Measurements from ENCODE around the gene KLK8. TPM values are rescaled to one million over a fixed set of nuclear protein-coding genes. Genes with fewer than 3 reads are reported as not detected.
"Not testable (repeated sequence)": the region's sequence is repeated elsewhere in the genome, so short reads cannot be mapped to it uniquely, and the experiment has no call there.

Gene KLK8
- polyA plus RNA-seq, 1 of the 3 experiments (the other 2 are of a cell fraction) = not detected

GRCh38 chr19:50992666-50993035 lies 8.8 kb downstream of the KLK8 start:
- Histone ChIP-seq H3K9me3 (no peaks in the 10 kb centered on the region), H3K4me2 (no peak overlapping the region), H3K36me3 (replicated peaks in 1 of 2; ENCODE audit: control insufficient read depth in 1 of 2, insufficient read depth in 2 of 2, low read length in 1 of 2) (no peaks in the 10 kb centered on the region), H3K27ac (ENCODE audit: low read depth in 2 of 2, low read length in 1 of 2) (no peak overlapping the region), H3K4me1 (ENCODE audit: control insufficient read depth in 1 of 2, insufficient read depth in 2 of 2, low read depth in 1 of 2, low read length in 1 of 2) (no peaks in the 10 kb centered on the region), H3K9me2 (no peaks in the 10 kb centered on the region), H3K4me3 (ENCODE audit: low read depth in 2 of 2, low read length in 1 of 2) (no peak overlapping the region), H3K79me2 (ENCODE audit: insufficient read depth) (no peaks in the 10 kb centered on the region), H3K9ac (no peak overlapping the region), H3K27me3 (ENCODE audit: insufficient read depth) (peaks cover 9% of the 10 kb centered on the region; the same call in 1 of the 2 replicates), H3F3A (replicated peaks; ENCODE audit: insufficient read depth) (no peaks in the 10 kb centered on the region), H2AFZ (ENCODE audit: low read depth) (no peak overlapping the region), H4K20me1 (ENCODE audit: insufficient read depth) (no peaks in the 10 kb centered on the region)
- POLR2A ChIA-PET = no interaction called here
- TF ChIP-seq MEF2A (IDR thresholded peaks at IDR 0.05; ENCODE audit: borderline replicate concordance, low read depth) (no peak), RFX5 (IDR thresholded peaks at IDR 0.05; ENCODE audit: low read length) (no peak), REST (IDR thresholded peaks at IDR 0.05; ENCODE audit: low read depth, low read length) (no peak), NRF1 (IDR thresholded peaks at IDR 0.05; ENCODE audit: low read depth, low read length) (no peak), TEAD4 (IDR thresholded peaks at IDR 0.05; ENCODE audit: borderline replicate concordance, insufficient read depth) (no peak), FOSL2 (IDR thresholded peaks at IDR 0.05; ENCODE audit: borderline replicate concordance, low read depth) (no peak)
- no peak for DNase-seq
- 0% methylated on average over 2 of the region's 2 CpGs for WGBS (ENCODE audit: low lambda C conversion rate)
- CTCF ChIA-PET = no interaction called here

GRCh38 chr19:50984416-50984815 lies 17.0 kb downstream of the KLK8 start:
- H3K79me2 ChIP-seq (ENCODE audit: insufficient read depth); H3K9ac ChIP-seq; H3F3A ChIP-seq (replicated peaks; ENCODE audit: insufficient read depth); H3K36me3 ChIP-seq (replicated peaks in 1 of 2; ENCODE audit: control insufficient read depth in 1 of 2, insufficient read depth in 2 of 2, low read length in 1 of 2); DNase-seq; H3K27ac ChIP-seq (ENCODE audit: low read depth in 2 of 2, low read length in 1 of 2); CTCF ChIA-PET; H2AFZ ChIP-seq (ENCODE audit: low read depth); H3K27me3 ChIP-seq (ENCODE audit: insufficient read depth); H4K20me1 ChIP-seq (ENCODE audit: insufficient read depth); H3K4me1 ChIP-seq (ENCODE audit: control insufficient read depth in 1 of 2, insufficient read depth in 2 of 2, low read depth in 1 of 2, low read length in 1 of 2); H3K4me2 ChIP-seq; H3K9me3 ChIP-seq; H3K9me2 ChIP-seq; POLR2A ChIA-PET; H3K4me3 ChIP-seq (ENCODE audit: low read depth in 2 of 2, low read length in 1 of 2): not testable (repeated sequence)
- 18% methylated on average over 14 of the region's 14 CpGs for WGBS (ENCODE audit: low lambda C conversion rate)

- ChIA-PET POLR2A (no interaction called here), CTCF (no interaction called here)
- 11% methylated on average over 28 of the region's 28 CpGs for WGBS (ENCODE audit: low lambda C conversion rate)
- H3K9me3 ChIP-seq = no peaks in the 10 kb centered on the region
- no peaks in the 10 kb centered on the region for H3K4me1 ChIP-seq (ENCODE audit: control insufficient read depth in 1 of 2, insufficient read depth in 2 of 2, low read depth in 1 of 2, low read length in 1 of 2)
- no peak for DNase-seq
- H3F3A ChIP-seq (replicated peaks; ENCODE audit: insufficient read depth) = no peaks in the 10 kb centered on the region
- H3K4me3 ChIP-seq (ENCODE audit: low read depth in 2 of 2, low read length in 1 of 2) = no peak within 1 kb of the TSS
- H3K79me2 ChIP-seq (ENCODE audit: insufficient read depth) = no peaks in the 10 kb centered on the region
- no peaks in the 10 kb centered on the region for H3K36me3 ChIP-seq (replicated peaks in 1 of 2; ENCODE audit: control insufficient read depth in 1 of 2, insufficient read depth in 2 of 2, low read length in 1 of 2)
- H3K9ac ChIP-seq = no peak within 1 kb of the TSS
- H2AFZ ChIP-seq (ENCODE audit: low read depth) = no peak within 1 kb of the TSS
- H3K4me2 ChIP-seq = no peak within 1 kb of the TSS
- H3K27me3 ChIP-seq (ENCODE audit: insufficient read depth) = no peaks in the 10 kb centered on the region; the same call in 1 of the 2 replicates
- H3K9me2 ChIP-seq = no peaks in the 10 kb centered on the region
- H4K20me1 ChIP-seq (ENCODE audit: insufficient read depth) = no peaks in the 10 kb centered on the region
- no peak within 1 kb of the TSS for H3K27ac ChIP-seq (ENCODE audit: low read depth in 2 of 2, low read length in 1 of 2)
- no peak for TF ChIP-seq RCOR1 (IDR thresholded peaks at IDR 0.05; ENCODE audit: low read length)
- no peak for TF ChIP-seq TEAD4 (IDR thresholded peaks at IDR 0.05; ENCODE audit: borderline replicate concordance, insufficient read depth)
- no peak for TF ChIP-seq EZH2phosphoT487 (IDR thresholded peaks at IDR 0.05; ENCODE audit: borderline replicate concordance, low read depth)
- TF ChIP-seq RXRA (IDR thresholded peaks at IDR 0.05; ENCODE audit: borderline replicate concordance, low read depth) = no peak
- no peak for TF ChIP-seq CHD2 (IDR thresholded peaks at IDR 0.05; ENCODE audit: low read length, partially characterized antibody)
- TF ChIP-seq GATA2 (CRISPR knock-in tag; IDR thresholded peaks at IDR 0.05) = no peak
- TF ChIP-seq PBX3 (IDR thresholded peaks at IDR 0.05) = no peak
- no peak for TF ChIP-seq SIN3A (IDR thresholded peaks at IDR 0.05; ENCODE audit: borderline replicate concordance, low read depth, low read length)
- no peak for TF ChIP-seq TAF1 (IDR thresholded peaks at IDR 0.05; ENCODE audit: borderline replicate concordance, low read depth, low read length)
- TF ChIP-seq SMC3 (IDR thresholded peaks at IDR 0.05; ENCODE audit: low read depth, low read length) = no peak
- TF ChIP-seq FOXM1 (IDR thresholded peaks at IDR 0.05; ENCODE audit: low read depth) = no peak
- no peak for TF ChIP-seq NRF1 (IDR thresholded peaks at IDR 0.05; ENCODE audit: low read depth, low read length)
- no peak for TF ChIP-seq POLR2AphosphoS5 (IDR thresholded peaks at IDR 0.05; ENCODE audit: low read depth, low read length)
- TF ChIP-seq GABPA (IDR thresholded peaks at IDR 0.05; ENCODE audit: low read depth) = no peak
- TF ChIP-seq MAX (IDR thresholded peaks at IDR 0.05; ENCODE audit: low read depth) = no peak
Observed at GRCh38 chr19:50983625-50984292, 17.6 kb downstream of the KLK8 start, which contains the start of gene KLK7. Gene KLK7 (minus strand): TSS chr19:50983917. CDS start chr19:50982399, 1,518 bp downstream.

All from SK-N-SH (cell line).